ENCODE results near the gene SLFN12.

DNA sequence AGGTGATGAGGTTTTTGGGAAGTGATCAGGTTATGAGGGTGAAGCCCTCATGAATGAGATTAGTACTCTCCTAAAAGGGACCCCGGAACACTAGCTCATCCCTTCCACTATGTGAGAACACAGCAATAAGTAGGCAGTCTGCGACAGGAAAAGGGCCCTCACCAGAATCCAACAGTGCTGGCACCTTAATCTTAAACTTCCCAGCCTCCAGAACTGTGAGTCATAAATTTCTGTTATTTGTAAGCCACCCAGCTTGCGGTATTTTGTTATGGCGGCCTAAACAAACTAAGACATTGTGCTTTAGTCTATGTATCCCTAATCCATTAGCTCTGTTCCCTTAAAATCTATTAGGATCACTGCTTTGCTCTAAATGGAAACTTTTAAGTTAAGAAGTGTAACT, 8.5 kb downstream of the SLFN12 start:
- TF ChIP-seq, protein P1, sequence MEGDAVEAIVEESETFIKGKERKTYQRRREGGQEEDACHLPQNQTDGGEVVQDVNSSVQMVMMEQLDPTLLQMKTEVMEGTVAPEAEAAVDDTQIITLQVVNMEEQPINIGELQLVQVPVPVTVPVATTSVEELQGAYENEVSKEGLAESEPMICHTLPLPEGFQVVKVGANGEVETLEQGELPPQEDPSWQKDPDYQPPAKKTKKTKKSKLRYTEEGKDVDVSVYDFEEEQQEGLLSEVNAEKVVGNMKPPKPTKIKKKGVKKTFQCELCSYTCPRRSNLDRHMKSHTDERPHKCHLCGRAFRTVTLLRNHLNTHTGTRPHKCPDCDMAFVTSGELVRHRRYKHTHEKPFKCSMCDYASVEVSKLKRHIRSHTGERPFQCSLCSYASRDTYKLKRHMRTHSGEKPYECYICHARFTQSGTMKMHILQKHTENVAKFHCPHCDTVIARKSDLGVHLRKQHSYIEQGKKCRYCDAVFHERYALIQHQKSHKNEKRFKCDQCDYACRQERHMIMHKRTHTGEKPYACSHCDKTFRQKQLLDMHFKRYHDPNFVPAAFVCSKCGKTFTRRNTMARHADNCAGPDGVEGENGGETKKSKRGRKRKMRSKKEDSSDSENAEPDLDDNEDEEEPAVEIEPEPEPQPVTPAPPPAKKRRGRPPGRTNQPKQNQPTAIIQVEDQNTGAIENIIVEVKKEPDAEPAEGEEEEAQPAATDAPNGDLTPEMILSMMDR (IDR thresholded peaks at IDR 0.05): no peak
- no peak for TF ChIP-seq ELK1 (IDR thresholded peaks at IDR 0.05; ENCODE audit: low read depth, low read length)
- no peak for TF ChIP-seq POLR2A (IDR thresholded peaks at IDR 0.05; ENCODE audit: low read length)
- no peak for TF ChIP-seq ZC3H11A (IDR thresholded peaks at IDR 0.05)
- TF ChIP-seq MAFK (IDR thresholded peaks at IDR 0.05; ENCODE audit: partially characterized antibody): no peak
- no peak for TF ChIP-seq PHF8 (IDR thresholded peaks at IDR 0.05; ENCODE audit: borderline replicate concordance, low read depth)
- no peak for TF ChIP-seq HOXB5 (CRISPR knock-in tag; IDR thresholded peaks at IDR 0.05)
- no peak for TF ChIP-seq NR3C1 (IDR thresholded peaks at IDR 0.05)
- TF ChIP-seq HDAC2 (IDR thresholded peaks at IDR 0.05): no peak
- no peak for TF ChIP-seq MAX (IDR thresholded peaks at IDR 0.05)
- TF ChIP-seq RFX5 (IDR thresholded peaks at IDR 0.05): no peak
- no peak for TF ChIP-seq KDM5A (IDR thresholded peaks at IDR 0.05)
- TF ChIP-seq EP300 (IDR thresholded peaks at IDR 0.05): no peak
